Body of pancreas (tissue), 4 donors: Measurements from ENCODE around the gene TNIK. TPM values are rescaled to one million over a fixed set of nuclear protein-coding genes. Genes with fewer than 3 reads are reported as not detected.

ENCODE experiments used
- ATAC-seq: fragments of 150-250 bp; one replicate; pipeline ENCODE4 v1.9.1; 2016
- DNase-seq, 4 donors: peaks; one replicate each; pipeline ENCODE4 v3.0.0-alpha.2; 2019
- H3K27ac ChIP-seq, 4 donors: fragments of 200-600 bp; sonication (generic); 1 replicate in 3 of 4; 2 replicates in 1 of 4; pipeline versions ENCODE4 v1.5.1 to v1.6.1; 2016 to 2019; ENCODE audit warnings: mild to moderate bottlenecking in 1 of 4, mixed read lengths in 1 of 4, moderate library complexity in 1 of 4
- H3K27me3 ChIP-seq, 2 donors: fragments of 200-600 bp; sonication (generic); one replicate each; pipeline ENCODE4 v1.6.0; 2016; ENCODE audit warnings: mild to moderate bottlenecking in 1 of 2
- H3K36me3 ChIP-seq, 2 donors: fragments of 200-600 bp; sonication (generic); replicated peaks in 1 of 2; 2 replicates each; pipeline ENCODE4 v1.5.1; 2016; ENCODE audit warnings: low read depth in 2 of 2; ENCODE audit not compliant: insufficient read depth in 1 of 2
- H3K4me1 ChIP-seq: fragments of 200-600 bp; sonication (generic); one replicate; pipeline ENCODE4 v1.6.0; 2016
- H3K4me3 ChIP-seq, 2 donors: fragments of 200-600 bp; sonication (generic); 1 replicate in 1 of 2; 2 replicates in 1 of 2; pipeline ENCODE4 v1.5.1; 2016 to 2019
- H3K9me3 ChIP-seq, 3 donors: fragments of 200-600 bp; sonication (generic); 1 replicate in 2 of 3; 2 replicates in 1 of 3; pipeline ENCODE4 v1.5.1; 2016
- POLR2A ChIP-seq, 3 donors: fragments of 450-650 bp; IDR thresholded peaks; one replicate each; pipeline ENCODE4 v1.6.1; 2016; ENCODE audit warnings: antibody characterized with exemption in 3 of 3, mild to moderate bottlenecking in 2 of 3
- WGBS, 2 donors: methylation state at CpG; one replicate each; pipeline ENCODE4 v1.1.5; 2017; 5-methylcytosine and 5-hydroxymethylcytosine counted together
- intact Hi-C: fragments of 100-400 bp; cut with DNase I; formaldehyde crosslinking; loops from one replicate; pipeline ENCODE4 v1.15.1; 2023
- total RNA-seq, 2 donors: library from RNA; depleted of rRNA; stranded (reverse); fragments of >200 nt; gene quantifications; one replicate each; pipeline ENCODE4 v1.1.0, GENCODE V29; 2016
- TF ChIP-seq, protein P1 (sequence below), 7 experiments: fragments of 450-650 bp in 4 of 7; fragments of 200-600 bp in 3 of 7; sonication (generic) in 3 of 7; IDR thresholded peaks; one replicate each; pipeline ENCODE4 v1.5.1; 2016 to 2019; ENCODE audit warnings: antibody characterized with exemption in 7 of 7

TNIK gene
- total RNA-seq, 2 donors from 2014 or later: 7.6 to 9.6 TPM

DNA sequence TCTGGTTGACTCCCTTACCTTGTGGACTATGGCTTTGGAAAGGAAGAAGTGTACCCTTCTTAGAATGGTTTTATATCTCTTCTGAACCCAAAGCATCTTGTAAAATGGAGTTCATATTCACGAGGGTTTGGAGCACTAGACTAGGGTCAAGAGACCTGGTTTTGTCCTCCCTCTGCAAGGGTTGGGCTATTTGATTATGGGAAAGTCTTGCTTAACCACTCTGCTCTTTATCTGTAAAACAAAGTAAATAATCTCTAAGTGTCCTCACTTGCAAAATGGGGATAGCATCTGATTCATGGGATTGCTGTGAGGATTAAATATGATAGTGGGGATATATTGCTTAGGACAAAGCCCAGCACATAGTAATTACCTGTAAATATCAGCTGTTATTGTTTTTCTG lies 415.8 kb downstream of the TNIK start:
- Histone ChIP-seq H3K36me3 (no peaks in the 10 kb centered on the region), H3K4me1 (peaks cover 14% of the 10 kb centered on the region), H3K27ac (no peak overlapping the region), H3K9me3 (no peaks in the 10 kb centered on the region), H3K27me3 (no peaks in the 10 kb centered on the region), H3K4me3 (no peak overlapping the region)
- no peak for TF ChIP-seq POLR2A (IDR thresholded peaks at IDR 0.05)
- TF ChIP-seq, protein P1, sequence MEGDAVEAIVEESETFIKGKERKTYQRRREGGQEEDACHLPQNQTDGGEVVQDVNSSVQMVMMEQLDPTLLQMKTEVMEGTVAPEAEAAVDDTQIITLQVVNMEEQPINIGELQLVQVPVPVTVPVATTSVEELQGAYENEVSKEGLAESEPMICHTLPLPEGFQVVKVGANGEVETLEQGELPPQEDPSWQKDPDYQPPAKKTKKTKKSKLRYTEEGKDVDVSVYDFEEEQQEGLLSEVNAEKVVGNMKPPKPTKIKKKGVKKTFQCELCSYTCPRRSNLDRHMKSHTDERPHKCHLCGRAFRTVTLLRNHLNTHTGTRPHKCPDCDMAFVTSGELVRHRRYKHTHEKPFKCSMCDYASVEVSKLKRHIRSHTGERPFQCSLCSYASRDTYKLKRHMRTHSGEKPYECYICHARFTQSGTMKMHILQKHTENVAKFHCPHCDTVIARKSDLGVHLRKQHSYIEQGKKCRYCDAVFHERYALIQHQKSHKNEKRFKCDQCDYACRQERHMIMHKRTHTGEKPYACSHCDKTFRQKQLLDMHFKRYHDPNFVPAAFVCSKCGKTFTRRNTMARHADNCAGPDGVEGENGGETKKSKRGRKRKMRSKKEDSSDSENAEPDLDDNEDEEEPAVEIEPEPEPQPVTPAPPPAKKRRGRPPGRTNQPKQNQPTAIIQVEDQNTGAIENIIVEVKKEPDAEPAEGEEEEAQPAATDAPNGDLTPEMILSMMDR (IDR thresholded peaks at IDR 0.05): no peak
- ATAC-seq: no peak
- WGBS, 2 donors: 0 to 38% methylated on average over 1 of the region's 1 CpG
- DNase-seq: no peak
- intact Hi-C loops: no loop called here

DNA sequence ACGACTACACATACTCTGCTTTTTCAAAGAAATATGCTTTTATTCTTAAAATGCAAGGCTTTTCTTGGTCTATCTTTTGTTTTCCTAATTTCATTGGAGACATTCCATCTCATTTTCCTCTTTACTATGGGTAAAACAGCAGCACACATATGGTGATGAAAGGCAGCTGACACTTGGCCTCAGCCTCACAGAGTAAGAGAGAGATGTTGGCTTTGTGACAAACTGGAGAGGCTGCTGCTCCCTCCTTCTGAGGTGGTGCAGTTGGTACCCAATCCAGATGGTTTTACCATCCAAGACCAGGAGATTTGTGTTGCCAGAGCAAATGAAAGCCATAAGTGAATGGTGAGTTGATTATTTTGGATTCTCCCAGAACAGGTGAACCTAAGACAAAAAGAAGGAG lies 420.5 kb downstream of the TNIK start:
- peaks cover 6% of the 10 kb centered on the region for H3K4me1 ChIP-seq
- ATAC-seq (no peak), DNase-seq (no peak)
- H3K27me3 ChIP-seq: no peaks in the 10 kb centered on the region
- TF ChIP-seq POLR2A (IDR thresholded peaks at IDR 0.05): no peak
- TF ChIP-seq, protein P1 (IDR thresholded peaks at IDR 0.05): no peak
- intact Hi-C loops: no loop called here
- no peaks in the 10 kb centered on the region for H3K36me3 ChIP-seq
- WGBS, 2 donors: 77% methylated on average over 1 of the region's 1 CpG
- H3K27ac ChIP-seq: no peak overlapping the region
- H3K4me3 ChIP-seq: no peak overlapping the region
- no peaks in the 10 kb centered on the region for H3K9me3 ChIP-seq

DNA sequence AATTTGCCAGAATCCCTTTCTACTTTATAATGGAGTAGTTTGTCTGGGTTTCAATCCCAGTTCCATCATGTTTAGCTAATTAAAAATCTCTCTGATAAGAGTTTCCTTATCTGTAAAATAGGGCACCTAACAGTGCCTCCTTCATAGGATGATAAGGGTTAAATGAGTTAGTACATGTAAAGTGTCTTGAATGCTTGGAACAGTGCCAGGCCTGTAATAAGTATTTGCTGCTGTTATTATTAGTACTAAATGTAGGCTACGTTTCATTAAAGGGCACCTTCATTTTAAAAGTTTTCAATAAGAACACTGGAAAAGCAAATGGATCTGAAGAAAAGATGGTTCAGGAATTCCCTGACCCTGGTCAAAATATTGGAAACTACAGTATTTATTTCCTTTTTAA lies 421.9 kb downstream of the TNIK start:
- intact Hi-C loops: no loop called here
- ATAC-seq: no peak
- Histone ChIP-seq H3K4me1 (no peaks in the 10 kb centered on the region), H3K36me3 (no peaks in the 10 kb centered on the region), H3K4me3 (no peak overlapping the region), H3K9me3 (no peaks in the 10 kb centered on the region), H3K27ac (no peak overlapping the region), H3K27me3 (no peaks in the 10 kb centered on the region)
- WGBS, 2 donors: 20 to 26% methylated on average over 1 of the region's 1 CpG
- TF ChIP-seq, protein P1 (IDR thresholded peaks at IDR 0.05): no peak
- no peak for TF ChIP-seq POLR2A (IDR thresholded peaks at IDR 0.05)
- DNase-seq: no peak

DNA sequence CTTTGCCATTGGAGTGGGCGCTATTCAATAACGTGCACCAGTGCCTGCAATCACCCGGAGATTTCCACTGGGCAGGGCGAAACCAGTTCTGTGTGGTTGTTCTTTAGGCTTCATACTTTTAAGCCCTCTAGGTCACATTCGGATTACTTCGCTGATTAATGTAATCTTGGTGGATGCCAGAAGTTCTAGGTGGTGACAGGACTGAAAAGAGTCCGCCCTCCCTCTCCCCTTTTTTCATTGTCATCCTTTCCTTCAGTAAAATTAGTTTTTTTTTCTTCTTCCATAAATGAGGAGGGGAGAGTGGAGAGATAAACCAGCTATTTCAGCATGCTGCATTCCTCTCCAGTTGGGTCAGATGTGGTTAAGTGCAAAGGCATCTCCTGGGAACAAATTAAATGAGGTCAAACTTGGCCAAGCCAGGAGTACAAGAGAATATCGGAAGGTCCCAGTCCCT lies 431.4 kb downstream of the TNIK start:
- peak overlapping the region in 2 of 4 donors; percentile 54 to 64 for H3K27ac ChIP-seq
- no peaks in the 10 kb centered on the region for H3K9me3 ChIP-seq
- TF ChIP-seq, protein P1 (IDR thresholded peaks at IDR 0.05): no peak
- no peak for TF ChIP-seq POLR2A (IDR thresholded peaks at IDR 0.05)
- H3K4me1 ChIP-seq: peaks cover 34% of the 10 kb centered on the region
- ATAC-seq (peak; percentile 81), DNase-seq (peak in 2 of 4 donors; percentile 13 to 41)
- no peaks in the 10 kb centered on the region for H3K36me3 ChIP-seq
- no peaks in the 10 kb centered on the region for H3K27me3 ChIP-seq
- 53 to 60% methylated on average over 8 of the region's 8 CpGs for WGBS, 2 donors
- intact Hi-C loops: no loop called here
- H3K4me3 ChIP-seq: no peak overlapping the region

DNA sequence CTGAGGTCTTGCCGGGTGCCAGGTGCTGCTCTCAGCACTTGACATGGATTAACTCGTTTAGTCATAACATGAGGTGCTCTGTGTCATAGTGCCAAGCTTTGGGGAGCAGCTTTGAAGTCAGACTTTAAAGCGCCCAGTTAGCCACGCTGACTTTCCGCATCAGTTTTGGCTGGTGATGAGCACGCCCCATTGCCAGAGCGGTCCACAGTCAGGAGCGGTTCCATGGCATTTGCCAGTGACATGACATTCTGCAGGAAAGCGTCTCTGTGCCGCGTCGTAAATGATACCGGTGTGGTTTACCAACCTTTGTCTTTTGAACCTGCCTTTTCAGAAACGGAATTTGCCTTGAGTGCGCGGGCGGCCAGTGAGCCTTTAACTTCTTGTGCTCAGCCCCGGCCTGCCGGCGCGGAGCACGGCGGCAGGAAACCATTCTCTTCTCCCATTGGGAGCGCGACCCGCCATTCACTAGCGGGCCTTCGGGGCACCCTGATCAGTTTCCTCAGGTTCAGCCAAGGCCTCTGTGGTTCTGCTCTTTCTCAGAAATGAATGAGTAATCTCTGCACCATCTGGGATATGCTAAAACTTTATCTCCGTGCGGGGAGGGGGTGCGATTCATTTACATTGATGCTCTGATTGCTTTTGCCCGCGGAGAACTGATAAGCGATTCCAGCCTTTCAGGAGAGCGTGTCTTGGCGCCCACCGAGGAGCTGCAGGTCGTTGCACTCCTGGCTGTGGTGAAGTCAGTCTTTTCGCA lies 432.0 kb downstream of the TNIK start:
- Histone ChIP-seq H3K27me3 (no peaks in the 10 kb centered on the region), H3K9me3 (no peaks in the 10 kb centered on the region), H3K4me1 (peaks cover 37% of the 10 kb centered on the region), H3K4me3 (no peak overlapping the region), H3K27ac (peak overlapping the region in 3 of 4 donors; percentile 46 to 64 (median 54)), H3K36me3 (no peaks in the 10 kb centered on the region)
- DNase-seq: peak; percentile 35 to 50 (median 46)
- 22 to 23% methylated on average over 22 to 39 of the region's 39 CpGs for WGBS, 2 donors
- peak; percentile 65 for ATAC-seq
- TF ChIP-seq POLR2A (IDR thresholded peaks at IDR 0.05): no peak
- TF ChIP-seq, protein P1 (IDR thresholded peaks at IDR 0.05): no peak
- intact Hi-C loops: no loop called here
